Activated T-cell treated with anti-CD3 and anti-CD28 coated beads, Interleukin-2, amount 50 U/mL, for 24 hours (primary cell): ENCODE data around the gene ANKFY1.

Source experiments
- DNase-seq: peaks from one replicate; pipeline ENCODE4 v3.0.0-alpha.2; 2020
- H3K27ac Mint-ChIP-seq: 2 replicates; pipeline ENCODE4 v1.8.0; 2020; ENCODE audit warnings: mild to moderate bottlenecking, mixed read lengths
- H3K27me3 Mint-ChIP-seq: 2 replicates; pipeline ENCODE4 v1.8.0; 2020; ENCODE audit warnings: mixed read lengths
- H3K36me3 Mint-ChIP-seq: 2 replicates; pipeline ENCODE4 v1.8.0; 2020; ENCODE audit warnings: low read depth, mixed read lengths
- H3K4me1 Mint-ChIP-seq: 2 replicates; pipeline ENCODE4 v1.8.0; 2020; ENCODE audit warnings: low read depth, mixed read lengths
- H3K4me3 Mint-ChIP-seq: 2 replicates; pipeline ENCODE4 v1.8.0; 2020; ENCODE audit warnings: mild to moderate bottlenecking, moderate library complexity, mixed read lengths
- H3K9me3 Mint-ChIP-seq: 2 replicates; pipeline ENCODE4 v1.8.0; 2020; ENCODE audit warnings: mixed read lengths

ANKFY1 gene

DNA sequence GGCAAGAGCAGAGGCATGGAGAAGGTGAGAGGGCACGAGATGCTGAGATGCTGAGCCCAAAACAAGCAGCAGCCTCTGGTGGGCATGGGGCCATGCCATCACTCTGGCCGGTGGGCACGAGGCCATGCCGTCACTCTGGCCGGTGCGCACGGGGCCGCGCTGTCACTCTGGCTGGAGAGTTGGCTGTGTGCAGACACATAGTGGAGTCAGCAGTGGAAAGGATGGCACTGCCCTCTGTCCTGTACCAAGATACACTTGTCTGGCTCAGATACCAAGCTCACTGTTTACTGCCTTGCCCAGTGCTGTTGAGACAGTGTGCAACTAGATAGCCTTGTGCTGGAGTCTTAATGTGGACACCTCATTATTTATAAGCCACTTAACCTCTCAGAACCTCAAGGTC lies 75.7 kb downstream of the ANKFY1 start:
- peaks cover 83% of the 10 kb centered on the region for H3K36me3 Mint-ChIP-seq

DNA sequence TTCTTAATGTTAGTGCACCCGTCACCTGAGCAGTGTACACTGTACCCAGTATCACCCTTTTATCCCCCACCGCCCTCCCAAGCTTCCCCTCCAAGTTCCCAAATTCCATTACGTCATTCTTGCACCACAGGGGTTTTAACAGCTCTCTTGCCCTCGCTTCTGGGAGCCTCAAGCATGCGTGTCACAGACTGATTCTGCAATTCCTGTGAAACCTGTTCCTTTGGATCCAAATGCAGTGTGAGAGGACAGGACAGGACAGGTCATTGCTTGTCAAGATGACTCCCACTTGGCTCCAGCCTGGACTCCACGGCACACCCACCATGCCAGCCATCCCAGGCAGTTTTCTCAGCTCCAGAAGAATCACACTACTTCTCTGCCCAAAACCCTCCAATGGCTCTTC lies 76.7 kb downstream of the ANKFY1 start:
- no peak overlapping the region for H3K4me3 Mint-ChIP-seq
- no peaks in the 10 kb centered on the region for H3K27me3 Mint-ChIP-seq
- peaks cover 89% of the 10 kb centered on the region for H3K36me3 Mint-ChIP-seq
- no peak for DNase-seq
- H3K9me3 Mint-ChIP-seq = no peaks in the 10 kb centered on the region
- peaks cover 4% of the 10 kb centered on the region for H3K4me1 Mint-ChIP-seq
- peak overlapping the region; percentile 20 for H3K27ac Mint-ChIP-seq

More for the DNA sequence above, 75.7 kb downstream of the ANKFY1 start:
- H3K4me3 Mint-ChIP-seq = no peak overlapping the region
- H3K9me3 Mint-ChIP-seq = no peaks in the 10 kb centered on the region
- no peaks in the 10 kb centered on the region for H3K27me3 Mint-ChIP-seq
- DNase-seq = no peak
- H3K4me1 Mint-ChIP-seq = peaks cover 4% of the 10 kb centered on the region
- H3K27ac Mint-ChIP-seq = no peak overlapping the region

DNA sequence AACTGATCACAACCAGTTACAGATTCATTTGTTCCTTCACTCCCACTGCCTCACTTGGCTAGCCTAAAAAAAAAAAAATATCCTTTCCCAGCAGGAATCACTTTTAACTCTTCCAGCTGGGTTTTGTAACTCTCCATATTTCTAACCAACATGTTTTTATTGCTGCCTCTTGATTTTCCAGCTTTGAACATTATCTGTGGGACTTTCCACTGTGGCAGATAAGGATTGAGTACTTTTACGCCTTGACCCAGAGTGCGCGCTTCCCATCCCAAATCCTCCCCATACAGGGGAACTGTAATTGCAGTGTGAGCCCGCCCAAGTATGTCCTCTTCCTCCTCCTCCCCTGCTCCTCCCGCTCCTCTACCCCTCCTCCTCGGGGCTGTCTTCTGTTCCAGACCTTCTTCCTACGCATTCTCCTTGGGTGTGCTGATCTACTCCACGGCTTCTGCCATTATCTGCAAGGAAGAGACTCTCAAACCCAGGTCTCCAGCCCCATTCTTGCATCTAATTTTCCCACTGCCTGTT lies 77.4 kb downstream of the ANKFY1 start:
- no peaks in the 10 kb centered on the region for H3K27me3 Mint-ChIP-seq
- peaks cover 4% of the 10 kb centered on the region for H3K4me1 Mint-ChIP-seq
- peaks cover 96% of the 10 kb centered on the region for H3K36me3 Mint-ChIP-seq
- no peak overlapping the region for H3K27ac Mint-ChIP-seq
- no peaks in the 10 kb centered on the region for H3K9me3 Mint-ChIP-seq
- DNase-seq = no peak
- H3K4me3 Mint-ChIP-seq = no peak overlapping the region

DNA sequence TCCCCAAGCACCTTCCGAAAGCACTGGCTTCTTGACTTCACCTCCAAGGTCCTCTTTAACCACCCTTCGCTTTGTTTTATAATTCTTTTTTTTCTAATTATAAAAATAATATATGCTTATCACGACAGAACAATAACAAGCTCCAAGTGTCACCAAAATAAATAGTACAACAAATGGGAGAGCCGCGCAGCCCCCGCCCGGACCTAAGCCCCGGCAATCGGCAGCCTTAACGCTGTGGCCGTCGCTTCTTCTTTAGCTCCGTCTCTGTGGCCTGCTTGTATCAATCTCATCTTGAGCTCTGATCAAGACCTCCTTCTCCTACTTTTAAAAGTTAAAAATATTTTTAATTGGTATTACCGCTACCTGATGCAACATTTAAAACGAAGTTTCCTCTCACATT lies 78.1 kb downstream of the ANKFY1 start:
- H3K36me3 Mint-ChIP-seq = peaks cover 97% of the 10 kb centered on the region
- peaks cover 4% of the 10 kb centered on the region for H3K4me1 Mint-ChIP-seq
- no peaks in the 10 kb centered on the region for H3K27me3 Mint-ChIP-seq
- no peak overlapping the region for H3K4me3 Mint-ChIP-seq
- no peak overlapping the region for H3K27ac Mint-ChIP-seq
- no peak for DNase-seq
- H3K9me3 Mint-ChIP-seq = no peaks in the 10 kb centered on the region

GRCh38 chr17:4184811-4185210 lies 79.0 kb downstream of the ANKFY1 start:
- Mint-ChIP-seq H3K9me3 (no peaks in the 10 kb centered on the region), H3K4me3 (no peak overlapping the region), H3K27ac (no peak overlapping the region), H3K27me3 (no peaks in the 10 kb centered on the region), H3K36me3 (peaks cover 95% of the 10 kb centered on the region), H3K4me1 (peaks cover 4% of the 10 kb centered on the region)
- DNase-seq = no peak

DNA sequence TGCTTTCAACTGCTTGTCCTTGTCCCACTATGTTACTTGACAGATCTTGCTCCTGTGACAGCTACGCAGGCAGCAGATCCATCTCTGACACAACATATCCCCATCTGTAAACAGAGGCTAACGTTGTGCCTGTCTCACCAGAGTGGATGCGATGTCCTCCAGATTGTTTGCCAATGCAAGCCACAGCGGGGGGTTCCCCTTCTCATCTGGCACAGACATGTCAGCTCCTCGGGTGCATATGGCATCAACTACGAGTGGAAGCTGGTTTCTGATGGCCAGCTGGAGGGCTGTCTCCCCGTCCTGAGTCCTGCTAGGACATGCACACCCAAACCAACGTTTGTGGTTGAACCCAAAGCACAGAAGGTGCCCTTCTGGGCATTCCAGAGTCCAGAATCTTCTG lies 81.7 kb downstream of the ANKFY1 start:
- Mint-ChIP-seq H3K4me3 (no peak overlapping the region), H3K27me3 (no peaks in the 10 kb centered on the region), H3K9me3 (no peaks in the 10 kb centered on the region), H3K27ac (peak overlapping the region; percentile 13), H3K4me1 (peaks cover 20% of the 10 kb centered on the region), H3K36me3 (peaks cover 96% of the 10 kb centered on the region)
- no peak for DNase-seq

DNA sequence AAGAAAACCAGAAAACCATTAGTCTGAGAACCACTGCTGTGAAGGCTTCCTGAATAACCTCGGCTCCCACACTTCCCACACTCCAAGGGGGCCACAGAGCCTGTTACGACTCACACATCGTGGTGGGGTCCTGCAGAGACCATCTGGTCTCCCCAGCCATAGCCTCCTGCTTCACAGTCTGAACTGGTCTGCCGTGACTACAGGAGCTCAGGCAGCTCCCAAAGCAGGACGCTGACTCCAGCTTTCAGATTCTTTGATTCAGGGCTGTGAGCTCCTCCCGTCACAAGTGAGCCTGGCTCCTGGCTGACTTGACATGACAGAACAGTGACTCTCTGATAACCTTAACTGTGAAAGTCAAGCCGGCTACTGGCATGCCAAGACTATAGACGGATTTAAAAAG lies 83.0 kb downstream of the ANKFY1 start:
- no peak for DNase-seq
- H3K9me3 Mint-ChIP-seq = no peaks in the 10 kb centered on the region
- H3K4me3 Mint-ChIP-seq = no peak overlapping the region
- H3K4me1 Mint-ChIP-seq = peaks cover 32% of the 10 kb centered on the region
- H3K27me3 Mint-ChIP-seq = no peaks in the 10 kb centered on the region
- H3K27ac Mint-ChIP-seq = no peak overlapping the region
- peaks cover 96% of the 10 kb centered on the region for H3K36me3 Mint-ChIP-seq

GRCh38 chr17:4179071-4179470 lies 84.7 kb downstream of the ANKFY1 start:
- DNase-seq = no peak
- H3K36me3 Mint-ChIP-seq = peaks cover 97% of the 10 kb centered on the region
- peaks cover 49% of the 10 kb centered on the region for H3K4me1 Mint-ChIP-seq
- no peak overlapping the region for H3K27ac Mint-ChIP-seq
- no peak overlapping the region for H3K4me3 Mint-ChIP-seq
- no peaks in the 10 kb centered on the region for H3K27me3 Mint-ChIP-seq
- H3K9me3 Mint-ChIP-seq = no peaks in the 10 kb centered on the region

- peaks cover 53% of the 10 kb centered on the region for H3K4me1 Mint-ChIP-seq
- H3K36me3 Mint-ChIP-seq = peaks cover 97% of the 10 kb centered on the region
- H3K4me3 Mint-ChIP-seq = no peak overlapping the region
- H3K9me3 Mint-ChIP-seq = no peaks in the 10 kb centered on the region
- no peaks in the 10 kb centered on the region for H3K27me3 Mint-ChIP-seq
- DNase-seq = no peak
- peak overlapping the region; percentile 94 for H3K27ac Mint-ChIP-seq
These were observed 85.1 kb downstream of the ANKFY1 start for GRCh38 chr17:4178651-4179050.

DNA sequence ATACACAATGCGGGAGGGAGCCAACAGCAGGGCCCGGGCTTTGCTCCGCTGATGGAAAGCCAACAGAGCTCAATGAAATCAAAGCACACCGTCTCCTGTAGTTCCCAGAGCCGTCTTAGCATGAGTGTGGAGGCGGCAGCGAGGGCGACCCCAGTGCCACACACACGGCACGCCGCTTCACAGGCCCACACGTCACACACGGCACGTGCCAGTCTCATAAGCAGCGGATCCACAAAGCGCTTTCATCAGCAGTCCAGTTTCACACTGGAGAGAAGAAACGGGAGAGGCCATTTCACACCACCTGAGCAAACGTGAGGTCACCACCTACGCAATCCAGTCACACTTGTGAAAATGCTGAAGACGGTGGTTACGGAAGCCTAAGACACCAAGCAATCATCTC lies 86.0 kb downstream of the ANKFY1 start:
- Mint-ChIP-seq H3K4me1 (peaks cover 54% of the 10 kb centered on the region), H3K9me3 (no peaks in the 10 kb centered on the region), H3K36me3 (peaks cover 97% of the 10 kb centered on the region), H3K4me3 (no peak overlapping the region), H3K27ac (peak overlapping the region; percentile 94), H3K27me3 (no peaks in the 10 kb centered on the region)
- no peak for DNase-seq

DNA sequence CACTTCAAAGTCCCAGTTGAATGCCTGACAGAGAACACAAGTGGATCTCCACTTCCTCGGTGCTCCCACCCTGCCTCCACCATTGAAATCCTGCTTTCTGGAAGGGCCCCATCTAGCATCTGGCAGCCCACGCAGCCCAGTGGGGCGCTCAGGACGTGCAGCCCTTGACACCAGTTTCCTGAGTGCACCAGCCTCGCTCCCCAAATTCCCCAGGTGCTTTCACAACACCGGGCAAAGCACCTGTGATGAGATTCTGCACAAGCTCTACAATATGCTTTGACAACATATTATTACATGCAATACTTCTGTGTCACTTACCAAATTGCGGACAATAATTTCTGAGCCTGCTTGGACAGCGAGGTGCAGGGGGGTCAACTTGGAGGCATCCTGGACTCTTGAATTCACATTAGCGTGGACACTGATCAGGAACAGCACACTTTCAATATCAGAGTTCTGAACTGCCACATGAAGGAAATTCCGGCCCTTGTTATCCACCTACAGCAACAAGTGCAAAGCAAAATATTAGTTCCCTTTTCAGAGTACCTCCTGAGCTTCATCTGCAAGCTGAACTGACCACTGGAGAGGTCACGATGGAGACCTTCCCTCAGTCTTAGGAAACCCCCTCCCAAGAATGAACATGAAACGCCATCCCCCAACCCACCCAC lies 86.8 kb downstream of the ANKFY1 start:
- Mint-ChIP-seq H3K36me3 (peaks cover 97% of the 10 kb centered on the region), H3K4me1 (peaks cover 54% of the 10 kb centered on the region), H3K27ac (peak overlapping the region; percentile 94), H3K9me3 (no peaks in the 10 kb centered on the region), H3K4me3 (peak overlapping the region; percentile 53), H3K27me3 (no peaks in the 10 kb centered on the region)
- peak; percentile 55 for DNase-seq

- Mint-ChIP-seq H3K9me3 (no peaks in the 10 kb centered on the region), H3K27me3 (no peaks in the 10 kb centered on the region), H3K36me3 (peaks cover 97% of the 10 kb centered on the region), H3K4me1 (peaks cover 54% of the 10 kb centered on the region), H3K4me3 (peak overlapping the region; percentile 53), H3K27ac (peak overlapping the region; percentile 94)
- peak; percentile 61 for DNase-seq
These were observed 87.6 kb downstream of the ANKFY1 start for GRCh38 chr17:4175921-4176807.

DNA sequence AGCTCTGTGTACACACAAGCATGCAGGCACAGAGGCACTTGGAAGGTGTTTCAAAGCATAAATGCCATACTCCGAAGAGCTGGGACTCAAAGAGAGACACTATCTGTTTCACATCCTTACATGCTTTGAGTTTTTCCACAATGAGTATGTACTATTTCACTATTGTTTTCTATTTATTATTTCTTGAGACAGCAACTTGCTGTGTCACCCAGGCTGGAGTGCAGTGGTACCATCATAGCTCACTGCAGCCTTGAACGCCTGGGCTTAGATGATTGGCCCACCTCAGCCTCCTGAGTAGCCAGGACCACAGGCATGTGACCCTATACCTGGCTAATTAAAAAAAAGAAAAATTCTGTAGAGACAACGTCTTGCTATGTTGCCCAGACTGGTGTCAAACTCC lies 89.2 kb downstream of the ANKFY1 start:
- H3K27ac Mint-ChIP-seq = peak overlapping the region; percentile 70
- peaks cover 54% of the 10 kb centered on the region for H3K4me1 Mint-ChIP-seq
- H3K36me3 Mint-ChIP-seq = peaks cover 99% of the 10 kb centered on the region

GRCh38 chr17:4173781-4174180 lies 90.0 kb downstream of the ANKFY1 start:
- peaks cover 50% of the 10 kb centered on the region for H3K4me1 Mint-ChIP-seq
- H3K27ac Mint-ChIP-seq = peak overlapping the region; percentile 70
- peaks cover 99% of the 10 kb centered on the region for H3K36me3 Mint-ChIP-seq
- DNase-seq = no peak
- H3K27me3 Mint-ChIP-seq = no peaks in the 10 kb centered on the region
- no peak overlapping the region for H3K4me3 Mint-ChIP-seq
- H3K9me3 Mint-ChIP-seq = no peaks in the 10 kb centered on the region

More for the DNA sequence above, 89.2 kb downstream of the ANKFY1 start:
- Mint-ChIP-seq H3K4me3 (no peak overlapping the region), H3K9me3 (no peaks in the 10 kb centered on the region), H3K27me3 (no peaks in the 10 kb centered on the region)
- DNase-seq = no peak

DNA sequence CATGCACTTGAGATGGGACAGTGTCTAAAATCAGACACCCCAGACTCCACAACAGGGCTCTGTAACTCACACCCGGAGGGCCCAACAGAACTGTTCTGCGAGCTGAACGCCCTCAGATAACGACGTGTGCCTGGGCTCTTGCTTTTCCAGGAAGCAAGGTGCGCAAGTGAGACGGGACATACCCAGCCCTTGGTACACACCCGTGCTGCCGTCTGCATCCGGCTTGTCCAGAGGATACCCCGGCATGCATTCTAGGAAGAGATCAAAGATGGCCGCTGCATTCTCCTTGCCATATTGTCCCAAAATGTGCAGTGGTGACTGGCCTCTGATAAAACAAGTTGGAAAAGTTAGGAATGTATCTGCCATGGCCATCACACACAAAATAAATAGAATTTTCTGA lies 91.4 kb downstream of the ANKFY1 start:
- H3K27ac Mint-ChIP-seq = no peak overlapping the region
- H3K4me3 Mint-ChIP-seq = no peak overlapping the region
- no peaks in the 10 kb centered on the region for H3K9me3 Mint-ChIP-seq
- H3K27me3 Mint-ChIP-seq = no peaks in the 10 kb centered on the region
- DNase-seq = no peak
- H3K4me1 Mint-ChIP-seq = peaks cover 44% of the 10 kb centered on the region
- peaks cover 98% of the 10 kb centered on the region for H3K36me3 Mint-ChIP-seq
